GM18861 (cell line): ENCODE measurements around the gene LLGL1.
"Not testable (repeated sequence)": the region's sequence is repeated elsewhere in the genome, so short reads cannot be mapped to it uniquely, and the experiment has no call there.

Source experiments
- ATAC-seq: cut with Tn5 transposase; IDR thresholded peaks from one replicate; pipeline ENCODE4 v1.9.1; 2021; ENCODE audit not compliant: unreplicated experiment

Gene LLGL1

GRCh38 chr17:18194394-18194793, 31.0 kb upstream of the LLGL1 start:
- ATAC-seq = no peak

- ATAC-seq = no peak
Measured at GRCh38 chr17:18194804-18195203, 30.6 kb upstream of the LLGL1 start.

- no peak for ATAC-seq
Measured at GRCh38 chr17:18195246-18195645, 30.2 kb upstream of the LLGL1 start.

- ATAC-seq = no peak
Measured at GRCh38 chr17:18197535-18198194, 27.8 kb upstream of the LLGL1 start.

GRCh38 chr17:18198530-18198929, 26.9 kb upstream of the LLGL1 start:
- ATAC-seq = no peak

- no peak for ATAC-seq
Measured at GRCh38 chr17:18201108-18201507, 24.3 kb upstream of the LLGL1 start.

- no peak for ATAC-seq
Measured at GRCh38 chr17:18203308-18203707, 22.1 kb upstream of the LLGL1 start.

- ATAC-seq = no peak
Measured at GRCh38 chr17:18205861-18206260, 19.6 kb upstream of the LLGL1 start.

GRCh38 chr17:18206962-18207361, 18.5 kb upstream of the LLGL1 start:
- ATAC-seq = no peak

GRCh38 chr17:18208092-18208491, 17.3 kb upstream of the LLGL1 start:
- ATAC-seq = no peak

- ATAC-seq = no peak
Measured at GRCh38 chr17:18213666-18214270, 11.7 kb upstream of the LLGL1 start.

- ATAC-seq = not testable (repeated sequence)
Measured at GRCh38 chr17:18216906-18217305, 8.5 kb upstream of the LLGL1 start.

- ATAC-seq = no peak
Measured at GRCh38 chr17:18217412-18218015, 7.9 kb upstream of the LLGL1 start.

GRCh38 chr17:18218756-18219415, 6.5 kb upstream of the LLGL1 start:
- ATAC-seq = no peak

GRCh38 chr17:18224053-18224386, 1.4 kb upstream of the LLGL1 start:
- ATAC-seq = no peak

GRCh38 chr17:18224387-18225120, 881 bp upstream of the LLGL1 start:
- no peak for ATAC-seq

GRCh38 chr17:18225642-18226283, 328 bp downstream of the LLGL1 start:
- peak; percentile 5 for ATAC-seq

- ATAC-seq = no peak
Measured at GRCh38 chr17:18226284-18226945, 980 bp downstream of the LLGL1 start.

GRCh38 chr17:18227635-18228034, 2.2 kb downstream of the LLGL1 start:
- ATAC-seq = no peak

GRCh38 chr17:18228176-18228682, 2.8 kb downstream of the LLGL1 start:
- no peak for ATAC-seq
